Mesothelial cell of epicardium (in vitro differentiated cells): Measurements from ENCODE around the gene KRT72. TPM values are rescaled to one million over a fixed set of nuclear protein-coding genes. Genes with fewer than 3 reads are reported as not detected.

ENCODE experiments used
- DNase-seq, 2 experiments: peaks; one replicate each; pipeline ENCODE4 v3.0.0; 2021; ENCODE audit warnings: low spot score in 2 of 2; ENCODE audit not compliant: unreplicated experiment in 2 of 2
- H3K27ac Mint-ChIP-seq: 2 replicates; pipeline ENCODE4 v1.8.0; 2021; ENCODE audit warnings: mixed read lengths
- H3K27me3 Mint-ChIP-seq: 2 replicates; pipeline ENCODE4 v1.8.0; 2021; ENCODE audit warnings: low read depth, mixed read lengths
- H3K36me3 Mint-ChIP-seq: 2 replicates; pipeline ENCODE4 v1.8.0; 2021; ENCODE audit warnings: mixed read lengths
- H3K4me1 Mint-ChIP-seq: 2 replicates; pipeline ENCODE4 v1.8.0; 2021; ENCODE audit warnings: mixed read lengths
- H3K4me3 Mint-ChIP-seq: 2 replicates; pipeline ENCODE4 v1.8.0; 2021; ENCODE audit warnings: mild to moderate bottlenecking, moderate library complexity, mixed read lengths
- H3K9me3 Mint-ChIP-seq: 2 replicates; pipeline ENCODE4 v1.8.0; 2021; ENCODE audit warnings: mixed read lengths
- total RNA-seq: library from RNA; stranded (reverse); gene quantifications from 3 replicates; pipeline ENCODE4 v1.2.1, GENCODE V29; 2021
- TF ChIP-seq, protein P1 (sequence below): fragments of 200-600 bp; sonication (generic); IDR thresholded peaks from one replicate; pipeline ENCODE4 v1.5.0; 2021; ENCODE audit warnings: antibody characterized with exemption; ENCODE audit not compliant: unreplicated experiment

KRT72 gene
- total RNA-seq, 1 donor from 2014 or later: not detected

DNA sequence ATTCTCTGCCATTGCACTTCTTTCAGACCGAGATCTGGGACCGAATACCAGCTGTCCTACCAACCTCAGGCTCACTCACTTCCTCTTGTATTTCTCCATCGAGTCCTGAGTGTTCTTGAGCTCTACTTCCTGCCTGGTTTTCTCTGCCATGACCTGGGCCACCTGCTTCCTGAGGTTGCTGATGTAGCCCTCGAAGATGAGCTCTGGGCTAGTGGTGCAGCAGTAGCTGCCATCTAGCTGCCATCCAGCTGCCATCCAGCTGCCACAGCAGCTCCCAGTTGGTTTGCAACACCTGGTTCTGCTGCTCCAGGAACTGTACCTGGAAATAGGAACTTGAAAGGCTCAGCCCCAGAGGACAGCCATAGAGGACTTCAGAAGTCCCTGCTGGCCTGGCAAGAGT lies 32.1 kb upstream of the KRT72 start:
- H3K9me3 Mint-ChIP-seq: no peaks in the 10 kb centered on the region
- TF ChIP-seq, protein P1, sequence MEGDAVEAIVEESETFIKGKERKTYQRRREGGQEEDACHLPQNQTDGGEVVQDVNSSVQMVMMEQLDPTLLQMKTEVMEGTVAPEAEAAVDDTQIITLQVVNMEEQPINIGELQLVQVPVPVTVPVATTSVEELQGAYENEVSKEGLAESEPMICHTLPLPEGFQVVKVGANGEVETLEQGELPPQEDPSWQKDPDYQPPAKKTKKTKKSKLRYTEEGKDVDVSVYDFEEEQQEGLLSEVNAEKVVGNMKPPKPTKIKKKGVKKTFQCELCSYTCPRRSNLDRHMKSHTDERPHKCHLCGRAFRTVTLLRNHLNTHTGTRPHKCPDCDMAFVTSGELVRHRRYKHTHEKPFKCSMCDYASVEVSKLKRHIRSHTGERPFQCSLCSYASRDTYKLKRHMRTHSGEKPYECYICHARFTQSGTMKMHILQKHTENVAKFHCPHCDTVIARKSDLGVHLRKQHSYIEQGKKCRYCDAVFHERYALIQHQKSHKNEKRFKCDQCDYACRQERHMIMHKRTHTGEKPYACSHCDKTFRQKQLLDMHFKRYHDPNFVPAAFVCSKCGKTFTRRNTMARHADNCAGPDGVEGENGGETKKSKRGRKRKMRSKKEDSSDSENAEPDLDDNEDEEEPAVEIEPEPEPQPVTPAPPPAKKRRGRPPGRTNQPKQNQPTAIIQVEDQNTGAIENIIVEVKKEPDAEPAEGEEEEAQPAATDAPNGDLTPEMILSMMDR: no peak
- no peaks in the 10 kb centered on the region for H3K4me1 Mint-ChIP-seq
- peaks cover 60% of the 10 kb centered on the region for H3K27me3 Mint-ChIP-seq
- no peak overlapping the region for H3K27ac Mint-ChIP-seq
- no peak for DNase-seq
- no peaks in the 10 kb centered on the region for H3K36me3 Mint-ChIP-seq
- no peak overlapping the region for H3K4me3 Mint-ChIP-seq

- Mint-ChIP-seq H3K36me3 (no peaks in the 10 kb centered on the region), H3K27me3 (peaks cover 63% of the 10 kb centered on the region), H3K27ac (no peak overlapping the region), H3K4me1 (no peaks in the 10 kb centered on the region), H3K9me3 (no peaks in the 10 kb centered on the region), H3K4me3 (no peak overlapping the region)
- TF ChIP-seq, protein P1: no peak
- DNase-seq: no peak
Measured at GRCh38 chr12:52632656-52633055, 31.4 kb upstream of the KRT72 start.

GRCh38 chr12:52631676-52632459 lies 30.6 kb upstream of the KRT72 start:
- H3K4me3 Mint-ChIP-seq: no peak overlapping the region
- no peak for DNase-seq
- TF ChIP-seq, protein P1: no peak

GRCh38 chr12:52631264-52631663 lies 30.0 kb upstream of the KRT72 start:
- H3K27me3 Mint-ChIP-seq: peaks cover 75% of the 10 kb centered on the region

More at GRCh38 chr12:52631676-52632459, 30.6 kb upstream of the KRT72 start:
- Mint-ChIP-seq H3K27ac (no peak overlapping the region), H3K27me3 (peaks cover 70% of the 10 kb centered on the region), H3K9me3 (no peaks in the 10 kb centered on the region), H3K4me1 (no peaks in the 10 kb centered on the region), H3K36me3 (no peaks in the 10 kb centered on the region)

GRCh38 chr12:52630599-52631200 lies 29.4 kb upstream of the KRT72 start:
- H3K36me3 Mint-ChIP-seq: no peaks in the 10 kb centered on the region
- DNase-seq: no peak

More at GRCh38 chr12:52631264-52631663, 30.0 kb upstream of the KRT72 start:
- DNase-seq: peak in 1 of 2 experiments; percentile 36
- Mint-ChIP-seq H3K4me3 (no peak overlapping the region), H3K4me1 (no peaks in the 10 kb centered on the region), H3K36me3 (no peaks in the 10 kb centered on the region), H3K9me3 (no peaks in the 10 kb centered on the region), H3K27ac (no peak overlapping the region)
- TF ChIP-seq, protein P1: no peak

More at GRCh38 chr12:52630599-52631200, 29.4 kb upstream of the KRT72 start:
- H3K4me3 Mint-ChIP-seq: no peak overlapping the region
- no peaks in the 10 kb centered on the region for H3K9me3 Mint-ChIP-seq
- H3K27ac Mint-ChIP-seq: no peak overlapping the region
- H3K27me3 Mint-ChIP-seq: peaks cover 80% of the 10 kb centered on the region
- TF ChIP-seq, protein P1: no peak
- no peaks in the 10 kb centered on the region for H3K4me1 Mint-ChIP-seq
